Inflammatory macrophage treated with lipopolysaccharide for 1 hour (primary cell): ENCODE measurements around the gene WNT3A.

Experiments
- DNase-seq, 2 donors: peaks; one replicate each; pipeline ENCODE4 v3.0.0-alpha.2; 2020 to 2022

WNT3A gene

DNA sequence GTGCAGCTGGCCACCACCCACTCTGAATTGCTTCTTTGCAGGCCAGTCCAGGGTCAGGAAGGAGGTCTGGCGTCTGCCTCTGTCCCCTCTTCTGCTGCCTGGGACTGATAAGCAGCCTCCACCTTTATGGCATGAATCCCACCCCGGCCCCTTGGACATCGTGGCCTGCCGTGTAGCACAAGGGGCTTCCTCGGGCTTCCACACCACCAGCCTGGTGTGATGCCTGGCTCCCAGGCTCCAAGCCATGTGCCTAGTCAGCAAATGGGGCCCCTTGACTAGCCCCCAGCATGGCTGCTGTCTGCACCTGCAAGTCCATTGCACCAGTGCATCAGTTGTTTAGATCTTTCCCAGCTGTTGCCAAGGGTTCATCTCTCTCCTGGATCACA lies 65.9 kb downstream of the WNT3A start:
- no peak for DNase-seq

GRCh38 chr1:228073061-228073856 lies 66.5 kb downstream of the WNT3A start:
- DNase-seq = no peak

DNA sequence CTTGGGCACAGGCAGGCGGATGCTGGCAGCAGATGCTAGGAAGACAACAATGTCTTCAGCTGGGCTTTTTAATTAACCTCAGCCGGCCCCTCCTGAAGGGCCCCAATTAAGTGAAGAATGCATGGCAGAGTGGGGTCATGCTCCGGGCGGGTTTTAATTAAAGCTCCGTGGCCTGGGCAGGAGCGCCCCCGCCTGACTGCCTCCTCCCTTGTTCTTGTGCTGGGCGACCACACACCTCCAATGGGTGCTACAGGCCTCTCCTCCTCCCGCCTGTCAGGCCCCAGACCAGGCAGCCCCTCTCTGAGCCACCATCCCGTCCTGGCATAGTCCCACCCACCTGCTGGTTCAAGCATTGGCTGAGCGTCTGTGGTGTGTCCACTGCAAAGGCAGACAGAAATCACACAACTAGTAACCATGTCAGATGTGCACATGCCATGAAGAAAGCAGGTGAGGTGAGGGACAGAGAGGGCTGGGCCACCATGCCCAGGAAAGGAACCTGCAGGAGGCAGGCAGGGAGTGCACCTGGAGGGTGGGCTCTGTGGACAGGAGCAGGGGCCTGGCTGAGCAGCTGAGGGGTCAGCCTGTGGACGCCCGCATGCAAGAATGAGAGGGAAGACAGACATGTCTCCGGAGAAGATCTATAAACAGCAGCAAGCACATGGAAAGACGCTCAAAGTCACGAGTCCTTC lies 67.2 kb downstream of the WNT3A start:
- DNase-seq = no peak

DNA sequence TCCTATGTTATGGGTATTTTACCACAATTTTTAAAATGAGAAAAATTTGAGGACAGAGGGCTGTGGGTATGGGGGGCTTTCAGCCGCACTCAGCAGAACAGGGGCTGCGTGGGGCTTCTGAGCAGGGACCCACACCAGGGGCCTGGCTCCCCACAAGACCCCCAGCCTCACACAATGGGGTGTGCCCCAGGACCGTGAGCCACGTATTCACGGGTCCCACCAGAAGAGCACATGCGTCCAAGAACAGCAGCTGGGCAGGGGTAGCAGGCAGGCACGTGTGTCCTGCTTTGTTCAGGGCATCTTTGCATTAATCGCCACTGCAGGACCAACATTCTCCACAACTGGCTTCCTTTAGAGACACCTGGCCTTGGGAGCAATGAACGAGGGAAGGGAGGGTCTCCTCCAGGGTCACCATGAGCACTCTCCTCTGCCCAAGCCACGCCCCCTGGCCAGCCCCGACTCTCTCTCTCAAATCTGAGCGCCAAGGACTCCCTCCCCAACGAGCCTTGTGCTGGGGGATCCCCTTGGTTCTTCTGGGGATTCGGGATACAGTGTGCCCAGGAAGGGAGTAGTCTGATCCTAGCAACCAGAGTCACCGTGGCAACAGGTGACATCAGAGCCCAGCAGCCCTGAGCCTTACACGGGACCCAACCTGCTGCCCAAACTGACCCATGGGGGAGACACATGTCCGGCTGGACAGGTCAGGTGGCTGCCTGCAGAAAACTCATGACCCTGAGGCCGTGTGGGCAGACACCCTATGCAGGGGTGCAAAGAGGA lies 68.3 kb downstream of the WNT3A start:
- no peak for DNase-seq

- no peak for DNase-seq
Observed at GRCh38 chr1:228075801-228076271, 69.0 kb downstream of the WNT3A start.

DNA sequence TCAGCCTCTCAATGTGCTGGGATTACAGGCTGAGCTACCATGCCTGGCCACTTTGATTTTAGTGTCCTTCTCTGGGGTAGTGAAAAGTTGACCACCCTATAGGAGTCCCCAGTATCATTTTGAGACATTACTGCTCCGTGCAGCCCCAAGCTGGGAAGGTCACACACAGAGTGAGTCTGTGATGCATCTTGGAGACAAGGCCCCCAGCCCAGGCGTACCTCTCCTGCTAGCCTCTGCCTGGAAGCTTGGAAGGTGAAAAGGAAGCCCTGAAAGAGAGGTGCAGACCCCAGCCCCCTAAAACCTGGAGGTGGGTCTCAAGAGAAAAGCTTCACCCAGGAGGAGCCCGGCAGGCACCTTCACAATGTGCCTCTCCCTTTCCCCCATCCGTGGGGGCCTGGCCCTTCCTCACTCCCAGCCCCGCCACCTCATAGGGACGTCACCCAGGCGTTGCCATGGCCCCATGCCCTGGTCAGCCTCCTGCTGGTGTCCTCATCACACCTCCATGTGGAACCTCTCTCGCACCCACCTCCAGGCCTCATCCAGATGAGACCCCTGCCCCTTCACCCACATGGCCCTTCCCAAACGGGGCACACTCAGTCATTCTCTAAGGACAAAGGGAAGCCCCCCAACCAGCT lies 70.1 kb downstream of the WNT3A start:
- no peak for DNase-seq

GRCh38 chr1:228077565-228078330 lies 71.0 kb downstream of the WNT3A start:
- DNase-seq = no peak

DNA sequence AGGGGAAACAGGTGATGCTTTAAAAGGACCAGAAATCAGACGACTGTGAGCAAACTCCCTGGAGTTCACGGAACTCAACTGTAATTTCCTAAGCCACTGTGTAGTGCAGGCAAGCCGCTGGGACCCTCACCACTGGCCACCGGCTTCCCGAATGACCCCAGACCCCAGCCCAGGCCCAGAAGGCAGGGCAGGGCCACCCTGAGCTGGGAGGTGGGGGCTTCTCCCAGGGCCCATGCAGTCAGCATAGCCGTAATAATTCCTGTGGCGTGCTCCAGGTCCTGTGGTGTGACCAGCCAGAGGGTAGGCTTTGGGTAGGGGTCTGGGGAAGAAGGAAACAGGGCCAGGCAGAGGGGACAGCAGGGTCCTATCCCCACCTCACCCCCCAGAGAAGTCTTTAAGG lies 72.2 kb downstream of the WNT3A start:
- no peak for DNase-seq

- no peak for DNase-seq
Observed at GRCh38 chr1:228079601-228080263, 72.9 kb downstream of the WNT3A start.

- no peak for DNase-seq
Observed at GRCh38 chr1:228081144-228081543, 74.3 kb downstream of the WNT3A start.

GRCh38 chr1:228081578-228082213 lies 74.9 kb downstream of the WNT3A start:
- DNase-seq = no peak

- peak; percentile 89 to 96 for DNase-seq
Observed at GRCh38 chr1:228082214-228082917, 75.6 kb downstream of the WNT3A start, which contains the start of gene ARF1. Gene ARF1 (plus strand): TSS chr1:228082708. CDS start chr1:228097115, 14,407 bp downstream.

DNA sequence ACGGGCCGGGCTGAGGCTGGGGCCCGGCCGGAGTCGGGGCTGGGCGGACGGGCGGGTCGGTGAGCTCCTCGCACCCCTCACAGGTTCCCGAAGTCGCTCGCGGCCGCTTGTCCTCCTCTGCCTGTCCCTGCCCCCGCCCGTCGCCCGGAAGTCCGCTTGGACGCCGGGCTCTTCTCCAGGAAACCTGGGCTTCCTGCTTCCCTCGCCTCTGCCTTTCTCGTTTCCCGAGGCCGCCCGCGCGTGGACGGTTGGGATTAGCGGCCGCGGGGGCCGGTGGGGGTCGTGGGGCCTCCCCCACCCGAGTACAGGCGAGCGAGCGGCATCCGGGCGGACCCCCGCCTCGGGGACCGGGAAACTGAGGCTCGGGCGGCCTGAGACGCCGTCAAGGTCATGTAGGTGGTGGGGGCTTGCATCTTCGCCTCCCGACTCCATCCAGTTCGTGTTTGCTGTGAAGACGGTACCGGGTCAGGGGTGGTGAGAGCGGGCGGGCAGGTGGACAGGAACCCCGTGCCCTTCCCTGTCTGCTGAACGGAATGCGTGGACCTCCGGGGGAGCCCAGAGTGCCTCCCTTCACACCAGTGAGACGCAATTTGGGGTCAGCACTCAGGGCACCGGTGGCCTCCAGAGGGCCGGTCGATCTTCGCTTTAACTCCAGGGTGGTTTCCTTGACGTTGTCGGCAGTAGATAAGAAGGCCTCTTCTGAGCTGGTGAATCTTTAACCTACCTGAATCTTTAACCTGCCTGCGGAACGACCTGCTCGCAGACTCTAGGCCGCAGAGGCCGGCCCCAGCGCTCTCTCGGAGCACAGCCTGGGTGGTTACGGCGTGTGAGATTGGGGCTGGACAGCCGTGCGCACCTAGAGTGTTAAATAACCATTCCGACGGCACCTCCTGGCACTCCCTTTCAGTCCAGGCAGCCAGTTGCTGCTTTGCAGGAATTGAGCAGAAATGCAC lies 76.4 kb downstream of the WNT3A start:
- no peak for DNase-seq

DNA sequence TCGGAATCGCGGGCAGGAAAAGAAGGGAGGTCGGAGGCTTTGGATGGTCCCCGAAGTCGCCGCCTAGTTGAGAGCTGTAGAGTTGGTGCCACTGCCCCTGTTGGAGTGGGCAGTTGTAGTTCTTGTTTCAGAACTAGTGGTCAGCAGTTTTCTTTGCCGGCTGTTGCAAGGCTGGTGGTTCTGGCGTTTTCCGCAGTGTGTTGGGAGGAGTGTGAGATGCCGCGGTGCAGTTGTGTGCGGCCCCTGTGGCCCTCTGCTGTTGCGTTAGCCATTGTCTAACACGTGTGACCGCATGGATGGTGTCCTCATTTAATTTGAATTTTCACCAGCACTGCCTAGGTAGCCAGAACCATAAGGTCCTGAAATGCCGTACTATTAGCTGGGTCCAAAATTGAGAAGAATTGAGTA lies 77.1 kb downstream of the WNT3A start:
- peak; percentile 75 to 85 for DNase-seq

- peak; percentile 82 to 84 for DNase-seq
Observed at GRCh38 chr1:228084325-228084724, 77.5 kb downstream of the WNT3A start.

- DNase-seq = no peak
Observed at GRCh38 chr1:228084797-228085196, 78.0 kb downstream of the WNT3A start.

GRCh38 chr1:228085287-228085951 lies 78.6 kb downstream of the WNT3A start:
- peak; percentile 80 to 93 for DNase-seq

GRCh38 chr1:228087771-228088251 lies 81.0 kb downstream of the WNT3A start:
- peak; percentile 79 to 92 for DNase-seq
